Neural progenitor cell (in vitro differentiated cells): ENCODE measurements around the gene PEAR1. TPM values are rescaled to one million over a fixed set of nuclear protein-coding genes. Genes with fewer than 3 reads are reported as not detected.
A peak's percentile ranks its signal among the peaks of the same experiment; 100 is the strongest.

Source experiments
- DNase-seq: peaks from one replicate; pipeline ENCODE4 v3.0.0-alpha.2; 2016; ENCODE audit warnings: low spot score
- H2AFZ ChIP-seq: fragments of 200-600 bp; sonication (generic); replicated peaks from 2 replicates; pipeline ENCODE4 v1.6.1; 2016; ENCODE audit warnings: antibody characterized with exemption
- H3F3A ChIP-seq: fragments of 200-600 bp; sonication (generic); 2 replicates; pipeline ENCODE4 v1.6.1; 2016; ENCODE audit warnings: antibody characterized with exemption, low read depth
- H3K27ac ChIP-seq: fragments of 200-600 bp; sonication (generic); 2 replicates; pipeline ENCODE4 v1.5.1; 2016; ENCODE audit warnings: mild to moderate bottlenecking
- H3K27me3 ChIP-seq: fragments of 200-600 bp; sonication (generic); 2 replicates; pipeline ENCODE4 v1.6.1; 2016; ENCODE audit warnings: mild to moderate bottlenecking, moderate library complexity
- H3K36me3 ChIP-seq: fragments of 200-600 bp; sonication (generic); 2 replicates; pipeline ENCODE4 v1.5.1; 2016
- H3K4me1 ChIP-seq: fragments of 200-600 bp; sonication (generic); 2 replicates; pipeline ENCODE4 v1.6.1; 2016; ENCODE audit warnings: mixed run types
- H3K4me2 ChIP-seq: fragments of 200-600 bp; sonication (generic); 2 replicates; pipeline ENCODE4 v1.6.1; 2016
- H3K4me3 ChIP-seq: fragments of 200-600 bp; sonication (generic); 2 replicates; pipeline ENCODE4 v1.5.1; 2016
- H3K79me2 ChIP-seq: fragments of 200-600 bp; sonication (generic); 2 replicates; pipeline ENCODE4 v1.6.1; 2016; ENCODE audit warnings: low read depth
- H3K9ac ChIP-seq: fragments of 200-600 bp; sonication (generic); 2 replicates; pipeline ENCODE4 v1.6.1; 2016
- H3K9me3 ChIP-seq: fragments of 200-600 bp; sonication (generic); 2 replicates; pipeline ENCODE4 v1.5.1; 2016; ENCODE audit warnings: low read depth
- H4K20me1 ChIP-seq: fragments of 200-600 bp; sonication (generic); 2 replicates; pipeline ENCODE4 v1.6.1; 2016; ENCODE audit warnings: low read depth
- H3K27ac Mint-ChIP-seq: 3 replicates; pipeline ENCODE4 v1.8.0; 2021; ENCODE audit warnings: mixed read lengths
- H3K27me3 Mint-ChIP-seq: 2 replicates; pipeline ENCODE4 v1.8.0; 2022; ENCODE audit warnings: low read depth, mild to moderate bottlenecking, inconsistent platforms, moderate library complexity, mixed read lengths; ENCODE audit not compliant: insufficient read depth
- H3K36me3 Mint-ChIP-seq: 3 replicates; pipeline ENCODE4 v1.8.0; 2021; ENCODE audit warnings: mixed read lengths
- H3K4me1 Mint-ChIP-seq: 3 replicates; pipeline ENCODE4 v1.8.0; 2021; ENCODE audit warnings: mixed read lengths
- H3K4me3 Mint-ChIP-seq: 3 replicates; pipeline ENCODE4 v1.8.0; 2021; ENCODE audit warnings: mild to moderate bottlenecking, moderate library complexity, mixed read lengths
- H3K9me3 Mint-ChIP-seq: 3 replicates; pipeline ENCODE4 v1.8.0; 2020; ENCODE audit warnings: mixed read lengths
- EZH2 ChIP-seq: fragments of 200-600 bp; sonication (generic); IDR thresholded peaks from 2 replicates; pipeline ENCODE4 v1.6.1; 2017; ENCODE audit warnings: antibody characterized with exemption, mild to moderate bottlenecking, moderate library complexity
- EZH2phosphoT487 ChIP-seq: fragments of 200-600 bp; sonication (generic); IDR thresholded peaks from 2 replicates; pipeline ENCODE4 v1.6.1; 2017; ENCODE audit warnings: antibody characterized with exemption
- total RNA-seq: library from RNA; depleted of rRNA; stranded (reverse); fragments of >200 nt; gene quantifications from 2 replicates; pipeline ENCODE4 v1.2.3, GENCODE V29; 2015; ENCODE audit warnings: low replicate concordance
- TF ChIP-seq, protein P1 (sequence below): fragments of 200-600 bp; sonication (generic); IDR thresholded peaks from 2 replicates; pipeline ENCODE4 v1.5.1; 2017; ENCODE audit warnings: antibody characterized with exemption, mild to moderate bottlenecking

PEAR1 gene
- total RNA-seq, 1 donor from 2014 or later: not detected

DNA sequence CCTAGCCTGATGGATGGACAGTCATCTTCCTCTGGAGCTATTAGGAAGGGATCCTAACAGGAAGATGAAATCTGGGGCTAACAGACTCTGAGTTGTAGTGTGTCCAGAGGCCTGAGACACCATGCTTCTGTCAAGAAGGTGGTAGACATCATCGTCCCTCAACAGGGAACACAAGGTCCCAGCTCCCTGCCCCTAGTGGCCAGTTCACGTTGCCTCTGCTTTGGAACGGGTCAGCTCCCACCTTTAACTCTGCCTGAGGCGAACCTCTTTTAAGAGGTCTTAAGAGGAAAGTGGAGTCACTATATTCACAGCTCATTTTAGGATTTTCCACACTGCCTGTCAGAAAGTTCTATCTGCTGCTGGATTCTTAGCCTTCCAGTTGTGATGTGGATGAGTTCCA lies 55.2 kb downstream of the PEAR1 start:
- H3K27me3 Mint-ChIP-seq: peaks cover 3% of the 10 kb centered on the region
- H3K27ac ChIP-seq: no peak overlapping the region
- peaks cover 3% of the 10 kb centered on the region for H3K4me1 Mint-ChIP-seq
- H3K36me3 Mint-ChIP-seq: peaks cover 63% of the 10 kb centered on the region
- no peak overlapping the region for H3K4me3 ChIP-seq
- no peaks in the 10 kb centered on the region for H3K27me3 ChIP-seq
- no peaks in the 10 kb centered on the region for H3K36me3 ChIP-seq
- H3K4me3 Mint-ChIP-seq: no peak overlapping the region
- no peaks in the 10 kb centered on the region for H3K9me3 Mint-ChIP-seq
- H3K27ac Mint-ChIP-seq: no peak overlapping the region
- peak; percentile 29 for DNase-seq
- H3K4me1 ChIP-seq: peaks cover 11% of the 10 kb centered on the region
- H3F3A ChIP-seq: peaks cover 9% of the 10 kb centered on the region
- no peak overlapping the region for H3K4me2 ChIP-seq
- no peak overlapping the region for H2AFZ ChIP-seq
- no peaks in the 10 kb centered on the region for H3K9me3 ChIP-seq
- no peaks in the 10 kb centered on the region for H3K79me2 ChIP-seq
- TF ChIP-seq EZH2 (no peak), EZH2phosphoT487 (no peak)
- TF ChIP-seq, protein P1, sequence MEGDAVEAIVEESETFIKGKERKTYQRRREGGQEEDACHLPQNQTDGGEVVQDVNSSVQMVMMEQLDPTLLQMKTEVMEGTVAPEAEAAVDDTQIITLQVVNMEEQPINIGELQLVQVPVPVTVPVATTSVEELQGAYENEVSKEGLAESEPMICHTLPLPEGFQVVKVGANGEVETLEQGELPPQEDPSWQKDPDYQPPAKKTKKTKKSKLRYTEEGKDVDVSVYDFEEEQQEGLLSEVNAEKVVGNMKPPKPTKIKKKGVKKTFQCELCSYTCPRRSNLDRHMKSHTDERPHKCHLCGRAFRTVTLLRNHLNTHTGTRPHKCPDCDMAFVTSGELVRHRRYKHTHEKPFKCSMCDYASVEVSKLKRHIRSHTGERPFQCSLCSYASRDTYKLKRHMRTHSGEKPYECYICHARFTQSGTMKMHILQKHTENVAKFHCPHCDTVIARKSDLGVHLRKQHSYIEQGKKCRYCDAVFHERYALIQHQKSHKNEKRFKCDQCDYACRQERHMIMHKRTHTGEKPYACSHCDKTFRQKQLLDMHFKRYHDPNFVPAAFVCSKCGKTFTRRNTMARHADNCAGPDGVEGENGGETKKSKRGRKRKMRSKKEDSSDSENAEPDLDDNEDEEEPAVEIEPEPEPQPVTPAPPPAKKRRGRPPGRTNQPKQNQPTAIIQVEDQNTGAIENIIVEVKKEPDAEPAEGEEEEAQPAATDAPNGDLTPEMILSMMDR: peak; percentile 50
- H3K9ac ChIP-seq: no peak overlapping the region
- peaks cover 9% of the 10 kb centered on the region for H4K20me1 ChIP-seq

DNA sequence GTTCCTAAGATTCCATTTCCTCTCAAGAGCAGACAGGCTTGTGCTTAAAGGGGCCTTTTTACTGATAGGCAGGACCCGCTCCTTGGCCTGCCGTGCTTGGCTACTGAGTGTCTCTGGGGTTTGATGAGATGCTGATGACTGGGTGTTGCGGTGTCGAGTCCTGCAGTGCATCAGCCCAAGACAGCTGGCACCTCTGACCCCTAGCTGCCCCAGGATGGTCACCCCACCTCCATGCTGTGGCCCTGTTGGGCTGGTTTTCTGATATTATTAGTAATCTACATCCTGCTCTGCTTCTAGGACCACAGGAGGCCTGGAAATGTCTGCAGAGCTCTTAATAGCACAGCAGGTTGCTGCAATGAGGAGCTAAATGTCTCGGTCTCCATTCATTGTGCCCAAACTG lies 55.6 kb downstream of the PEAR1 start:
- no peaks in the 10 kb centered on the region for H3K9me3 ChIP-seq
- no peaks in the 10 kb centered on the region for H3K79me2 ChIP-seq
- H3K9ac ChIP-seq: no peak overlapping the region
- peaks cover 9% of the 10 kb centered on the region for H4K20me1 ChIP-seq
- no peaks in the 10 kb centered on the region for H3K36me3 ChIP-seq
- Mint-ChIP-seq H3K27me3 (peaks cover 3% of the 10 kb centered on the region), H3K4me3 (no peak overlapping the region), H3K27ac (no peak overlapping the region), H3K36me3 (peaks cover 60% of the 10 kb centered on the region), H3K4me1 (peaks cover 3% of the 10 kb centered on the region), H3K9me3 (no peaks in the 10 kb centered on the region)
- no peaks in the 10 kb centered on the region for H3K27me3 ChIP-seq
- H3K27ac ChIP-seq: peak overlapping the region; percentile 63
- peaks cover 9% of the 10 kb centered on the region for H3F3A ChIP-seq
- no peak for DNase-seq
- peaks cover 11% of the 10 kb centered on the region for H3K4me1 ChIP-seq
- no peak overlapping the region for H3K4me2 ChIP-seq
- no peak for TF ChIP-seq EZH2phosphoT487
- TF ChIP-seq, protein P1: no peak
- no peak for TF ChIP-seq EZH2
- no peak overlapping the region for H3K4me3 ChIP-seq
- H2AFZ ChIP-seq: no peak overlapping the region

DNA sequence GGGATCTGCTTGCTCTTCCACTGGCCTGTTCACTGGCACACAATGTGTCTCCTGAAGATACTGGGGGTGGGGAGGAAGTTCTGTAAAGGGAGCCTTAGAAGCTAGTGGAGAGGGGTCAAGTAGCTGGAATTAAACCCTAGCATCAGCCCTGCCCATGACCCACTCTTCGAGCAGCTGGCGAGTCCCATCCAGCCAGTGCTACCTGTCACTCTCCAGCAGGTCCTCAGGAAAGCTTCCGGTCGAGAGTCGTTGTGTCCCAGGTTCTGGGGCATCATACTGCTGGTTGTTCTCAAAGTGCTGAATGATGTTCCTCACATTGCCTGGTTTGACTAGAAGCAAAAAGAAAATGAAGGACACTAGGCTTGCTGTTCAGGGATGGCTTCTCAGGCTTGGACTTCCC lies 57.9 kb downstream of the PEAR1 start:
- TF ChIP-seq EZH2phosphoT487 (no peak), EZH2 (no peak)
- TF ChIP-seq, protein P1: no peak
- H3K4me1 ChIP-seq: peaks cover 11% of the 10 kb centered on the region
- no peak overlapping the region for H2AFZ ChIP-seq
- peaks cover 9% of the 10 kb centered on the region for H4K20me1 ChIP-seq
- Mint-ChIP-seq H3K27ac (no peak overlapping the region), H3K4me3 (no peak overlapping the region), H3K4me1 (peaks cover 3% of the 10 kb centered on the region), H3K36me3 (peaks cover 48% of the 10 kb centered on the region), H3K9me3 (no peaks in the 10 kb centered on the region), H3K27me3 (peaks cover 5% of the 10 kb centered on the region)
- H3K27ac ChIP-seq: no peak overlapping the region
- H3K4me2 ChIP-seq: no peak overlapping the region
- no peaks in the 10 kb centered on the region for H3K36me3 ChIP-seq
- no peak for DNase-seq
- no peaks in the 10 kb centered on the region for H3K79me2 ChIP-seq
- H3F3A ChIP-seq: peaks cover 9% of the 10 kb centered on the region
- H3K9ac ChIP-seq: no peak overlapping the region
- H3K4me3 ChIP-seq: no peak overlapping the region
- no peaks in the 10 kb centered on the region for H3K9me3 ChIP-seq
- no peaks in the 10 kb centered on the region for H3K27me3 ChIP-seq
